ENCODE results near the gene HPCAL1. TPM values are rescaled to one million over a fixed set of nuclear protein-coding genes. Genes with fewer than 3 reads are reported as not detected.
A peak's percentile ranks its signal among the peaks of the same experiment; 100 is the strongest.
"Not testable (repeated sequence)": the region's sequence is repeated elsewhere in the genome, so short reads cannot be mapped to it uniquely, and the experiment has no call there.

Gene HPCAL1
- total and polyA plus RNA-seq, 9 donors = 18.8 to 51.0 (median 30.1) TPM

DNA sequence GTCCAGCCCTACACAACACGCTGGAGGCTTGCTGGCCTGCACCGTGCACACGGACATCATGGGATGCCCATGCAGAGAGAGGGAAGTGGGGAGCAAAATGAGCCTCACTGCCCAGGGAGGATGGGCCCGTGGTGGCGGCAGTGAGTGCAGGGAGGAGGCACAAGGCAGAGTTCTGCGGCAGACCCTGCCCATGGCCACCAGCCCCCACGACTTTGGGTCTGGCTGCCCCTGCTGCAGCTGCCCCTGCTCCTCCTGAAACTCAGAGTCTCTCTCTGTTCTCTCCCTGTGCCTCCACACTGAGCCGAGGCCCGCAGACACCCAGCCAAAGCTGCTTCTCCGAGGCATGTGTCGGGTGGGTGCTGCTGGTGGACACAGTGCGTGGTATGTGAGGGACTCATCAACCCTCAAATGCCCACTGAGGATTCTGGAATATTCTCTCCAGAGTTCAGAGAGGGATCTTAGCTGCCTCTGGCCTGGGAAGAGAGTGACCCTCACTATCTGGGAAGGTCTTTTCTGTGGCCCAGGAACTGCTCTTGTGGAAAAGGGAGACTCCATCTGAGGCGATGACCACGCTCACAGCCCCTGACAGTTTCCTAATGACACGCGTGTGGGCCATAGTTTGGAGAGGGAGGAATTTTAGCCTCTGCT, 45.1 kb upstream of the HPCAL1 start:
- H3K4me1 ChIP-seq (ENCODE audit: control insufficient read depth, insufficient read depth, low read length) = peaks cover 17% of the 10 kb centered on the region
- 71% methylated on average over 10 of the region's 16 CpGs for WGBS (ENCODE audit: insufficient coverage)
- no peaks in the 10 kb centered on the region for H3K9me3 ChIP-seq (replicated peaks; ENCODE audit: control insufficient read depth, low read depth, low read length)
- no peak for DNase-seq
- H3K27me3 ChIP-seq (ENCODE audit: control insufficient read depth, insufficient read depth, low read length) = peaks cover 8% of the 10 kb centered on the region
- no peak overlapping the region for H3K27ac ChIP-seq (ENCODE audit: low read length)
- no peak overlapping the region for H3K4me3 ChIP-seq (ENCODE audit: low read length)
- H3K36me3 ChIP-seq (ENCODE audit: control insufficient read depth, insufficient read depth, low read length) = no peaks in the 10 kb centered on the region

DNA sequence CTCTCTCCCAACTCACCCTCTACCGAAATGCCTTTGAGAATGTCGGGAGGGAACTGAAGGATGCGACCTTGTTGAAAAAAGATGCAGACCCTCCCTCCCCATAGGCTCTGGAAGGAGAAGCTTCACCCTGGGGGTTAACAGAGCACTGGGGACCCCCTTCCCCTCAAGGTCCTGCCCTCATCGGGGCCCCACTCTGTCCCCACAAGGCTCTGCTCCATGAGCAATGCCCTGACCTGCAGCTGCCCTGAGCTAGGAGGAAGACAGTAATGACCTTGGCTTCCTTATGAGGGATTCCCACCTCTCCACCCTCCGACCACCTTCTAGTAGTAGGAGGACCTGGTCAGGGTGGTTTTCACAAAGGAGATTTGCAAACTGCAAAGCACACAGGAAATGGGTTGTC, 44.4 kb upstream of the HPCAL1 start:
- no peaks in the 10 kb centered on the region for H3K9me3 ChIP-seq (replicated peaks; ENCODE audit: control insufficient read depth, low read depth, low read length)
- H3K4me3 ChIP-seq (ENCODE audit: low read length) = no peak overlapping the region
- peaks cover 17% of the 10 kb centered on the region for H3K4me1 ChIP-seq (ENCODE audit: control insufficient read depth, insufficient read depth, low read length)
- WGBS (ENCODE audit: insufficient coverage) = 69% methylated on average over 3 of the region's 5 CpGs
- H3K27me3 ChIP-seq (ENCODE audit: control insufficient read depth, insufficient read depth, low read length) = peaks cover 8% of the 10 kb centered on the region
- no peaks in the 10 kb centered on the region for H3K36me3 ChIP-seq (ENCODE audit: control insufficient read depth, insufficient read depth, low read length)
- no peak overlapping the region for H3K27ac ChIP-seq (ENCODE audit: low read length)
- no peak for DNase-seq

DNA sequence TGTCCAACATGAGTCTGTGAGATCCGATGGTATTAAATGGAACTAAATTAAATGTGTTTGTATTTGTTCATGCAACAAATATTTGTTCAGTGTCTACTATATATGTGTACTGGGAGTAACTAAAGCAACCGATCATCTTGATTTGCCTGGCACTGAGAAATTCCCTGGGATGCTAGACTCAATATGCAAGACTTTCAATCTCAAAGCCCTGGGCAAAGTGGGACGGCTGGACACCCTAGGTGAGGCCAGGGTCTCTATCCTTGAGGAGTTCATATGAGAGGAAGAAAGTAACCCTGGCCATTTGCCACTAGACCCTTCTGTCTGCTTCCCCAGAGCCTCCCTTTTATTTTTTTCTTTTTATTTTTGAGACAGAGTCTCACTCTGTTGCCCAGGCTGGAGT, 44.0 kb upstream of the HPCAL1 start:
- no peak overlapping the region for H3K4me3 ChIP-seq (ENCODE audit: low read length)
- H3K9me3 ChIP-seq (replicated peaks; ENCODE audit: control insufficient read depth, low read depth, low read length) = no peaks in the 10 kb centered on the region
- no peak overlapping the region for H3K27ac ChIP-seq (ENCODE audit: low read length)
- peaks cover 8% of the 10 kb centered on the region for H3K27me3 ChIP-seq (ENCODE audit: control insufficient read depth, insufficient read depth, low read length)
- peaks cover 17% of the 10 kb centered on the region for H3K4me1 ChIP-seq (ENCODE audit: control insufficient read depth, insufficient read depth, low read length)
- DNase-seq = no peak
- no peaks in the 10 kb centered on the region for H3K36me3 ChIP-seq (ENCODE audit: control insufficient read depth, insufficient read depth, low read length)
- WGBS (ENCODE audit: insufficient coverage) = no CpG with 5 or more reads among the region's 3 CpGs

DNA sequence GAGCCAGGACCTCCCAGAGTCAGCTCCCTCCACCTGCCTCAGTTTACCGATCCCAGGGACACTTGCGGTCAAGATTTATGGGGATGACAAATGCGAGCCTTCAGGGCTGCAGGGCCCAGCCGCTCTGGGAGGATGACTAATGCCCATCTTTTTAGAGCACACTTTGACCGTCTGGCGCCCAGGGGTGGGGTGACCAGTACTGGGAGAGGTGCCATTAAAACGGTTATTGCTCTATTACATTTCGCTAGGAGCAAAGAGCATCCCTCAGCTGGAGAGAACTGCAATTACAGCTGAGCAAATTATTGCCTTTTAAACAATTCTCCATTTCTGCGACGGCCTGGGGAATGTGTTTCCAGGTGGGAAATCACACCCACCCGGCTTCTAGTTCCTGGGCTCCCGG, 42.6 kb upstream of the HPCAL1 start:
- H3K27ac ChIP-seq (ENCODE audit: low read length) = no peak overlapping the region
- no peaks in the 10 kb centered on the region for H3K9me3 ChIP-seq (replicated peaks; ENCODE audit: control insufficient read depth, low read depth, low read length)
- peaks cover 11% of the 10 kb centered on the region for H3K27me3 ChIP-seq (ENCODE audit: control insufficient read depth, insufficient read depth, low read length)
- H3K4me1 ChIP-seq (ENCODE audit: control insufficient read depth, insufficient read depth, low read length) = peaks cover 7% of the 10 kb centered on the region
- H3K4me3 ChIP-seq (ENCODE audit: low read length) = no peak overlapping the region
- DNase-seq = no peak
- 60% methylated on average over 3 of the region's 12 CpGs for WGBS (ENCODE audit: insufficient coverage)
- H3K36me3 ChIP-seq (ENCODE audit: control insufficient read depth, insufficient read depth, low read length) = no peaks in the 10 kb centered on the region

DNA sequence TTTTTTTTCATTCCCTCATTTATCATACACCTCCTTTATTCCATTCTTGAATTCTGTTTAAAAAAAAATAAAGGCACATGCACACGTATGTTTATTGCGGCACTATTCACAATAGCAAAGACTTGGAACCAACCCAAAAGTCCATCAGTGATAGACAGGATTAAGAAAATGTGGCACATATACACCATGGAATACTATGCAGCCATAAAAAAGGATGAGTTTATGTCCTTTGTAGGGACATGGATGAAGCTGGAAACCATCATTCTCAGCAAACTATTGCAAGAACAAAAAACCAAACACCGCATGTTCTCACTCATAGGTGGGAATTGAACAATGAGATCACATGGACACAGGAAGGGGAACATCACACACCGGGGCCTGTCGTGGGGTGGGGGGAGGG, 39.2 kb upstream of the HPCAL1 start:
- no CpG with 5 or more reads among the region's 5 CpGs for WGBS (ENCODE audit: insufficient coverage)
- H3K27ac ChIP-seq (ENCODE audit: low read length); DNase-seq; H3K9me3 ChIP-seq (replicated peaks; ENCODE audit: control insufficient read depth, low read depth, low read length); H3K27me3 ChIP-seq (ENCODE audit: control insufficient read depth, insufficient read depth, low read length); H3K36me3 ChIP-seq (ENCODE audit: control insufficient read depth, insufficient read depth, low read length); H3K4me3 ChIP-seq (ENCODE audit: low read length): not testable (repeated sequence)
- peaks cover 36% of the 10 kb centered on the region for H3K4me1 ChIP-seq (ENCODE audit: control insufficient read depth, insufficient read depth, low read length)

DNA sequence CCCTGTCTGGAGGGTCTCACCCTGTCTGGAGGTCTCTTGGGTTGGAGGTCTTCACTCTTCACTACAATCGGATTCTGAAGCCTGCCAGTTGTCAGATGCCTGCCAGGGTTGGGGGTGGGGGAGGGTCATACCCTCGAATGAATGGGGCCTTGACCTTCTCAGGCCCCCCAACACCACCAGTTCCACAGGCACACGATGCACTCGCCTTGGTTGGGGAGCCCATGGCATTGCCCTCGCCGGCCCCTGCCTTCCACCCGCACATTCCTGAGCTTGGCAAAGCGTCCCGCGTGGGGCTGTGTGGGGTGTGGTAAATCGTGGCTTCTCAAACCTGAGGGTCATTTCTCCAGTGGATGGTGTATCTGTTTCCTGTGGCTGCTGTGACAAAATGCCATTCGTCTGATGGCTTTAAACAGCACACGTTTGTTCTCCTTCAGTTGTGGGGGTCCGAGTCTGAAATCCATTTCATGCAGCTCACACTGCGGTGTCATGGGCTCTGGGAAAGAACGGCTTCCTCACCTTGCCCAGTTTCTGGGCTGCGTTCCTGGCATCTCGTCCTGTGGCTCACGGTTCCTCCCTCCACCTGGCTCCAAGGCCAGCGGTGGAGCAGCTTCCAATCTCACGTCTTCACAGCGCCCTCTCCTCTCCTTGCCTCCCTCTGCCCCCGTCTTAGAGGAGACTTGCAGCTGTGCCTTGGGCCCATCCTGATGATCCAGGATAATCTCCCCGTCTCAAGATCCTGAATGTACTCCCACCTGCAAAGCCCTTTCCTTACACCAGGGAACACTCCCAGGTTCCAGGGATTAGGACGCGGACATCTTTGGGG, 38.0 kb upstream of the HPCAL1 start:
- WGBS (ENCODE audit: insufficient coverage) = 71% methylated on average over 18 of the region's 26 CpGs

DNA sequence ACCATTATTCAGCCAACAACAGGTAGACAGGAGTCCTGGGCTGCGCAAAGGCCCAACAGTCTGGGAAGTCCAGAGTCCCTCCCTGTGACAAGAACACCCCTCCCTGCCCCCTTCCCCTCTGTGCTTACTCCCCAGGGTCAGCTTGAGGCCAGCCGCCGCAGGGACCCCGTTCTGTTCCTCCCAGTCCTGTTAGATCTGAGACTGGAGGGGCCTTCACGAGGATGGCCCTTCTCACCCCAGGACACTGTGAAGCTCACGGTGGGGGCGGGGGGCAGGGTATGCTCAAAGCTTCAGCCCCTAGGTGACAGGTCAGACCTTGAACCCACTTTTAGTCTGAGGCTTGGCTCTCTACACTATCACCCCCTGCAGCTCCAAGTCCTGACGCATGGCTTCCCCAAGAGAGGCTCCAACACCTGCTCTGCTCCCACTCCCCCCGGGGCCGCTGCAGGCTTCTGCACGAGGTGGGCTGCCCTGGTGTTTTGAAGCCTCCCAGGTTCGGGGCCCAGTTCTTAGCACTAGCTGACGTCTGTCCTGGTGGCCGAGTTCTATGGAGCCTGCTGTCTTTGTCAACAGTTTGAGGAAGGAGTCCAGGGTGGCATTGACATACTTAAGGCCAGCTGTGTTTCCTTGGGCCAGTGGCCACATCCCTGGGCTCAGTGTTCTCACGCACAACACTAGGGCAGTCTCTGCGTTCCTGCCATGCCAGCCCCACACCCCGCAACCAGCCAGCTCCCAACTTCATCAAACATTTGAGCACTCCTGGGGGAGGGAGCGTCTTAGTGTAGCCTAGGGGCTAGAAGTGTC, 37.2 kb upstream of the HPCAL1 start:
- H3K27ac ChIP-seq (ENCODE audit: low read length) = no peak overlapping the region
- H3K9me3 ChIP-seq (replicated peaks; ENCODE audit: control insufficient read depth, low read depth, low read length) = no peaks in the 10 kb centered on the region
- no peak for DNase-seq
- H3K27me3 ChIP-seq (ENCODE audit: control insufficient read depth, insufficient read depth, low read length) = peaks cover 7% of the 10 kb centered on the region
- peaks cover 36% of the 10 kb centered on the region for H3K4me1 ChIP-seq (ENCODE audit: control insufficient read depth, insufficient read depth, low read length)
- no peak overlapping the region for H3K4me3 ChIP-seq (ENCODE audit: low read length)
- H3K36me3 ChIP-seq (ENCODE audit: control insufficient read depth, insufficient read depth, low read length) = no peaks in the 10 kb centered on the region
- 59% methylated on average over 8 of the region's 18 CpGs for WGBS (ENCODE audit: insufficient coverage)

More for the DNA sequence above, 38.0 kb upstream of the HPCAL1 start:
- H3K27ac ChIP-seq (ENCODE audit: low read length) = no peak overlapping the region
- H3K4me1 ChIP-seq (ENCODE audit: control insufficient read depth, insufficient read depth, low read length) = peaks cover 36% of the 10 kb centered on the region
- DNase-seq = no peak
- no peaks in the 10 kb centered on the region for H3K9me3 ChIP-seq (replicated peaks; ENCODE audit: control insufficient read depth, low read depth, low read length)
- no peak overlapping the region for H3K4me3 ChIP-seq (ENCODE audit: low read length)
- peaks cover 7% of the 10 kb centered on the region for H3K27me3 ChIP-seq (ENCODE audit: control insufficient read depth, insufficient read depth, low read length)
- no peaks in the 10 kb centered on the region for H3K36me3 ChIP-seq (ENCODE audit: control insufficient read depth, insufficient read depth, low read length)

DNA sequence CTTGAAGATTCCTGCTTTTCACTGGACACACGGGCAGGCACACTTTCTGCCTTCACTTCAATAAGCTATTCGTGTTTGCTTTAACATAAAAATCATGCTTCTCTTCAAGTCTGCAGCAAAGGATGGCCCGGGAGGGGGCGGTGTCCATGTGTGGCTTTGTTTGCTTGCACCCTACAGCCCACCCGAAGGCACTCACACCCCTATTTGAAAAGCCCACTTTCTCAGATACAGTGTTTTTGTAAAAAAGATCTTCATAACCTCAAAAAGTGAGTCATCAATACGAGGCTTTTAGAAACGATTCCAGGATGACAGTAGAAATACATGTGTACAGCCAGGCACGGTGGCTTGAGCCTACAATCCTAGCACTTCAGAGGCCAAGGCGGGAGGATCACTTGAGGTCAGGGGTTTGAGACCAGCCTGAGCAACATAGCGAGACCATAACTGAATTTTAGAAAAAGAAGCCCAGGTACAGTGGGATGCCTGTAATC, 36.5 kb upstream of the HPCAL1 start:
- Histone ChIP-seq H3K4me3 (ENCODE audit: low read length) (no peak overlapping the region), H3K4me1 (ENCODE audit: control insufficient read depth, insufficient read depth, low read length) (peaks cover 38% of the 10 kb centered on the region), H3K36me3 (ENCODE audit: control insufficient read depth, insufficient read depth, low read length) (no peaks in the 10 kb centered on the region), H3K27ac (ENCODE audit: low read length) (no peak overlapping the region), H3K9me3 (replicated peaks; ENCODE audit: control insufficient read depth, low read depth, low read length) (no peaks in the 10 kb centered on the region), H3K27me3 (ENCODE audit: control insufficient read depth, insufficient read depth, low read length) (peaks cover 7% of the 10 kb centered on the region)
- 44% methylated on average over 6 of the region's 10 CpGs for WGBS (ENCODE audit: insufficient coverage)
- DNase-seq = no peak

DNA sequence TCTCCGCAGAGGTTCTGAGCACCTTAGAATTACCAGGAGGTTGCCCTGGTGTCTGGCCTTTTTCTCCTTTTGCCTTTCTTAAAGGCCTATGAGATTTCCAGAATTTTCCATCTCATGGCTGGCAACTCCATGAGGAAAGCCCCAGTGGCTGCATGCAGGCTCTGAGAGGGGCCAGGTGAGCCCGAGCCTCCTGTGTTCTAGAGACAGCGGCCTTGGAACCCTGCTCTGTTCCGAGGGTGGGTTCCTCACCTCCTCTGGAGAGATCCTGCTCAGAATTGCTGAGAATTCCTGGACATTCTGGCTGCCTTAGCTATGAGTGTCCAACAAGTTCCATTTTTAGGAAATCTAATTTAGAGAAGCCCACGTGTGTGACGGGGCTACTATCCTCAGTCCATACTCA, 35.7 kb upstream of the HPCAL1 start:
- WGBS (ENCODE audit: insufficient coverage) = 73% methylated on average over 4 of the region's 6 CpGs
- H3K36me3 ChIP-seq (ENCODE audit: control insufficient read depth, insufficient read depth, low read length) = no peaks in the 10 kb centered on the region
- H3K27me3 ChIP-seq (ENCODE audit: control insufficient read depth, insufficient read depth, low read length) = peaks cover 5% of the 10 kb centered on the region
- no peak for DNase-seq
- H3K9me3 ChIP-seq (replicated peaks; ENCODE audit: control insufficient read depth, low read depth, low read length) = no peaks in the 10 kb centered on the region
- H3K27ac ChIP-seq (ENCODE audit: low read length) = peak overlapping the region; percentile 59
- peaks cover 38% of the 10 kb centered on the region for H3K4me1 ChIP-seq (ENCODE audit: control insufficient read depth, insufficient read depth, low read length)
- no peak overlapping the region for H3K4me3 ChIP-seq (ENCODE audit: low read length)
